ENCODE data around the gene ZNF324.
"Not testable (repeated sequence)": the region's sequence is repeated elsewhere in the genome, so short reads cannot be mapped to it uniquely, and the experiment has no call there.

ZNF324 gene

DNA sequence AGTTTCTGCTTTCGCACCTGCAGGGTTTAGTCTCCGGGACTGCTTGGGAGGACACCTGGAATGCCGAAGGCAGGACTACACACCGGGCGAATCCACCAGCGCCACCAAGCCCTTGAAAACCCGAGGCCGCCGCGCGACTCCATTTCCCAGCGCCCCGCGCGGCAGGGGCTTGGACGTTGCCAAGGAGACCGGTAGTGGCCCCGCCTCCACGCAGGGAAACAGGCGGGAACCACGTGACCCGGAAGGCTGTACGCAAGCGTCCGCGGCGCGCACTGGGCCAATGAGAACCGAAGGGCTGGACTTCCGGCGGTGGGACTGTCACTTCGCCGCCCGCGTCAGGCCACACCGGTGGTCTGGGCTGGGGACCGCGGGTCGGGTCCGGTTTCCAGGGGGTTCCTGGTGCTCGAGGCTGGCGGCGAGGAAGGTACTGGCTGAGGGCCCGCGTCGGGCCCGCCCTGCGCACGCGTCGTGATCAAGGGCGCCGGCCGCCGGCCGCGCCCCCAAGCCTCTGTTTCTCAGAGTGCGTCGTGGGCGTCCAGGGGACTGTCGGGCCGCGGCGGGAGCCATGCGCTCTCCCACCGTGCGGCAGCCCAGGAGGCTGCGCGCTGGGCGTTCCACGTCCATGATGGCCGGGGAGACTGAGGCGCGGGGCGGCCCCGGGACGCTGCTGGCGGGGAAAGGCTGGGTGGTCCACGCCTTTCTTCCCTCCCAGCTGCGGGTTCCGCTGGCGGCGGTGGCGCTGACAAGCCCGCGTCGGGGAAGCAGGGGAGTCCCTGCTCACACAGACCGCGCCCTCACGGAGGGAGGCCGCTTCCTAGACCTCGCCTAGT, at the start of gene ZNF324:
Gene ZNF324 (plus strand): TSS at position 321 of the 830 bp plus-strand sequence. CDS start 2,106 bp downstream, outside the sequence.
- peak; percentile 98 for DNase-seq

DNA sequence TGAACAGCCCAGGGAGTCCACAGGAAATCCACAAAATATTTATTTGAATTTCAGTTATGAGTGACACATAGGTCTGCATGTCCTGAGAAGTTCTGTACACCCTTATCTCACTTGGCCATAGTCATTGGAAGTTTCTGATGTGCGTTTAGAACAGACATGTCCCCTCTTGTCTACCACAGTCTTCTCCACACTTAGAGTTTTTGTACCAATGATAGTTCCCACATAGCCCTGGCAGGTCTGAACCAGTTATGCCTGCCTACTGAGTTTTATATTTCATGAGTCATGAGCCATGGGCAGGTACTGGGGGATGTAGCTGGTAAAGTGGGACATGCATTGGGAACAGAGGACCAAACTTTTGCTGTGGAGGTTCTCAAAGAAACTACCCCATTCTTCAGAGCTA, 38.3 kb upstream of the ZNF324 start:
- no peak for DNase-seq

DNA sequence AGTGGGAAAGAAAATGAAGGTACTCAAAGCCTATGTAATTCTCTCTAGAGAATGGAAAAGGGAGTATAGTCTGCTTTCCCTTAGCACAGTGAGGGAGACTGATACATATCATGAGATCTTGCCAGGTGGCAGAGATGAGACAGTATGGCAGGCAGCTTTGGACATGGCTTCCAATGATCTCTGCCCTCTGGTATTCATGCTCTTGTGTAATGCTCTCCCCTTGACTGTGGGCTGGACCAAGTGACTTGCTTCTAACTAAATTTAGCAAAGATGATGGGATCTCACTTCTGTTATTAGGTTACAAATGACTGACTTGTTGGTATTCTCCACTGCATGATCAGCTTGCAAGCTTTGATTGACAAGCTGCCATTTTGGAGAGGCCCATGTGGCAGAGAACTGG, 37.1 kb upstream of the ZNF324 start:
- DNase-seq, result no peak

DNA sequence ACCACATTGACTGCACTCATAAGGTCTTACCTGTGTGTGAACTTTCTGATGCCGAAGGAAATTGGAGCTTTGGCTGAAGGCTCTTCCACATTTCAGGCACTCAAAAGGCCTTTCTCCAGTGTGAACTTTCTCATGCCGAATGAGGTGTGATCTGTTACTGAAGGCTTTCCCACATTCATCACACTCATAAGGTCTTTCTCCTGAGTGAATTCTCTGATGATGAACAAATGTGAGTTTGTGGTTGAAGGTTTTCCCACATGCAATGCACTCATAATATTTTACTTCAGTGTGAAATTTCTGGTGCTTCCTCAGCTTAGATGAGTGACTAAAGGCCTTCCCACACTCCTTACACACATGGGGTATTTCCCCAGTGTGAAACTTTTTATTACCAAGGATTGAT, 32.7 kb upstream of the ZNF324 start:
- DNase-seq, result no peak

DNA sequence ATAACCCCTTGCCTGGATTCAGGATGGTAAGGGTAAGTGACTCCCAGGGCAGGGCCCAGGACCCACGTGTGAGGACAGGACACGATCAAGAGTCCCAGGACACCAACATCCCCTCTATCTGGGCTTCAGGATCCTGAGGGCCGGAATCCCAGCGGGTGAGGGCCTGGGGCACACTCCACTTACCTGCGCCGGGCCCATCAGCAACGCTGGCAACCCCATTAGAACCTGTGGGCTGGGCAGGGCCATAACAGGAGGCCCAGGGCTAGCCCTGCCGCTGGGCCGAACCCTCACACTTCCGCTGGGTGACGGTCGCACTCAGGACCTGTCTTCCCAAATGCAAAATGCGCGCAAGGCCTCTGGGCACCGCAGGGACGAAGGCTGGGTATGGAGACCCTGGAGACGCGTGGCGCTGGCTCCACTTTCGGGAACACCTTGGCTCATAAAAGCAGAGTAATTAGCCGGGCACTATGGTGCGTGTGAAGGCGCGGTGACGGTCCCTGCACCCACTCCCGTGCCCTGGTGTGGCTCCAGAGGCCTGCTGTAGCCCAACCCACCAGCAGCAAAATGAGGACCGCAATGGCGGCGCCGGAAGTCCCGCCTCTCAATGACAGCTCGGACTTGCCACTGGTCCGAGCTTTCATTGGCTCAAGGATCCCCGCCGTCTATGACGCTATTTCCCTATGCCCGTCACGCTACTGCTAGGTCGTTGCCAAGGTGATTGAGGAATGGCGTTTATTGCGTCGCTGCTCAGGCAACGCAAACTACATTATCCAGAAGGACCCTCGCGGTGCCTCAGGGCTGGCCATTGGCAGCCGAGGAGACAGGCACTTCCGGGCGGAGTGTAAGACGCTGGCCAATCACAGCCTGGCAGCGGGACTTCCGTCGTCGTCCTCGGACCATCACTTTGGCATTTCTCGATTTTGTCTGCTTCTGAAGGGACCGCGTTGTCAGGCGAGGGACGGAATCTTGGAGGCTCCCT, 27.0 kb upstream of the ZNF324 start, which contains the start of gene ZNF132:
Gene ZNF132 (minus strand): TSS at position 578 of the 979 bp plus-strand sequence. CDS start 332 bp downstream, at position 246.
- DNase-seq, result peak; percentile 99

DNA sequence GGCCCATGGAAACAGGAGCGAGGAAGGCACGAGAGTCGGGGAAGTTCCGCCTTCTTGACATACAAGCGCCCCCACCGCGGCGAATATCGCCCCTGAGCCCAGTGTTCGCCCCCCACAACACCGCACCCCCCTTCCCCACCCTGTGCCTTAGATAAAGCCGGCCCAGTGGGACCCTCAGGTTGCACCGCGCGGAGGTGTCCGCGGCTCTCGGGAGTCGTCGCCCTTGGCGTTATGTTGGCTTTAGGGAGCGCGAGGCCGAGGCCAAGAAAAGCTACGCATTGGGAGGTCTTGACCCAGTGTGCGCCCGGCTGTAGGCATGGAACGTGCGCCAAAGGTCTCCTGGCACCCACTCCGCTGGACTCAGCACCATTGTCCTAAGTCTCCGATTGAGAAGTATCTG, 26.3 kb upstream of the ZNF324 start:
- no peak for DNase-seq

DNA sequence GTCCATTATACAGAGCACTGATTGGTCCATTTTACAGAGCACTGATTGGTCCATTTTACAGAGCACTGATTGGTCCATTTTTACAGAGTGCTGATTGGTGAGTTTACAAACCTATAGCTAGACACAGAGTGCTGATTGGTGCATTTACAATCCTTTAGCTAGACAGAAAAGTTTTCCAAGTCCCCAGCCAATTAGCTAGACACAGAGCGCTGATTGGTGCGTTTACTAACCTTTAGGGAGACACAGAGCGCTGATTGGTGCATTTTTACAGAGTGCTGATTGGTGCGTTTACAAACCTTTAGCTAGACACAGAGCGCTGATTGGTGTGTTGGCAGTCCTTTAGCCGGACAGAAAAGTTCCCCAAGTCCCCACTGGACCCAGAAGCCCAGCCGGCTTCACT, 23.9 kb upstream of the ZNF324 start:
- not testable (repeated sequence) for DNase-seq

DNA sequence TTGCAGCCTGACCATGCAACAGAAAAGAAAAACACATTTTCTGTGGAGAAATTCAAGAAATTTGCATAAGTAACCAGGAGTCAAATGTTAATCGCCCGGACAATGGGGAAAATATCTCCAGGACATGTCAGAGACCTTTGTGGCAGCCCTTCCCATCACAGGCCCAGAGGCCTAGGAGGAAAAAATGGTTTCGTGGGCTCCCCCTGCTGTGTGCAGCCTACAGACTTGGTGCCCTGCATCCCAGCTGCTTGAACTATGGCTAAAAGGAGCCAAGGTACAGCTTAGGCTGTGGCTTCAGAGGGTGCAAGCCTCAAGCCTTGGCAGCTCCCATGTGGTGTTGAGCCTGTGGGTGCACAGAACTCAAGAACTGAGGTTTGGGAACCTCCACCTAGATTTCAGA, 18.0 kb upstream of the ZNF324 start:
- DNase-seq, result not testable (repeated sequence)

DNA sequence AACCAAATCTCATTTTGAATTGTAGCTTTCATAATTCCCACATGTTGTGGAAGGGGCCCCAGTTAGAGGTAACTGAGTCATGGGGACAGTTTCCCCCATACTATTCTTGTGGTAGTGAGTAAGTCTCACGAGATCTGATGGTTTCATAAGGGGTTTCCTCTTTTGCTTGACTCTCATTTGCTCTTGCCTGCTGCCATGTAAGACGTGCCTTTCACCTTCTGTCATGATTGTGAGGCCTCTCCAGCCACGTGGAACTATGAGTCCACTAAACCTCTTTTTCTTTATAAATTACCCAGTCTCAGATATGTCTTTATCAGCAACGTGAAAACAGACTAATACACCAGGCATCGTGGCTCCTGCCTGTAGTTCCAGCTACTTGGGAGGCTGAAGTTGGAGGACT, 16.9 kb upstream of the ZNF324 start:
- DNase-seq, result not testable (repeated sequence)

DNA sequence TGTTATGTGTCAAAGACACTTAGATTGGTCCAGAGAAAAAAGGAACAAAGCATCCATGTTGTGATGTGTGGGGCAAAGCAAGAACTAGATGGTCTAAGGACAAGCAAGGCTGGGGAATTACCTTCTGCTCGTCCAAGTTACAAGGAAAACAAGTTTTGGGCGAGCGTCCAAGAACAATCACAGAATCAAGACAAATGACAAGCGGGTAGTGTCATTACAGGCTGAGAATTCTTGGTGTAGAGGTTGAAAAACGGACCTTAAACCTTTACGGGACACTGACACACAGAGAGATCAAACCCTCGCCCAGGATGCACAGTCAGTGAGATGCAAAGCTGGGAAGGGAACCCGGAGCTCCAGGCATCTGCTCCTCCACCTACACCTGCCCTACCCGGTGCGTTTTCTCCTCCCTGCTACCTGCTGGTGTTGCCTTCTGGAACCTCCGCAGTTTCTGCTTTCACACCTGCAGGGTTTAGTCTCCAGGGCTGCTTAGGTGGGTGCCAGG, 16.0 kb upstream of the ZNF324 start:
- no peak for DNase-seq

DNA sequence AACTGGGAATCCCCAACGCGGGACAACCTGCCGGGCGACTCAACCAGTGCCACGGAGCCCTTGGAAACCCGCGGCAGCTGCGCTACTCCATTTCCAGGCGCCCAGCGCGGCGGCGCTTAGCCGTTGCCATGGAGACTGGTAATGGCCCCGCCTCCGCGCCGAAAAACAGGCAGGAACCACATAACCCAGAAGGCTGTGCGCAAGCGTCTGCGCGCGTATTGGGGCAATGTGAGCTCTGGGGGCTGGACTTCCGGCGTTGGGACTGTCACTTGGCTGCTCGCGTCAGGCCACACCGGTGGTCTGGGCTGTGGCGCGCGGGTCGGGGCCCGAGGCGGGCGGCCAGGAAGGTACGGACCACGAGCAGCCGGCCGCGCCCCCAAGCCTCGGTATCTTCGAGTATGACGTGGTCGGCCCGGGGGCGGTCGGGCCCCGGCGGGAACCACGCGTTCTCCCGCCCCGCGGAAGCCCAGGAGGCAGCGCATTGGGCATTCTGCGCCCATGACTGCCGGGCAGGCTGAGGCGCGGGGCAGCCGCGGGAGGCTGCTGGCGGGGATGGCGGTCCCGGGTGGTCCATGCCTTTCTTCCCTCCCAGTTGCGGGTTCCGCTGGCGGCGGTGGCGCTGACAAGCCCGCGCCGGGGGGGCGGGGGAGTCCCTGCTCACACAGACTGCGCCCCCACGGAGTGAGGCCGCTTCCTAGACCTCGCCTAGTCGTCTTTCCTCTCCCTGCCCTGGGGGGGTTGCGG, 15.3 kb upstream of the ZNF324 start, which contains the start of gene ZNF324B:
Gene ZNF324B (plus strand): TSS at position 265 of the 744 bp plus-strand sequence. CDS start 2,080 bp downstream, outside the sequence.
- DNase-seq, result peak; percentile 97

DNA sequence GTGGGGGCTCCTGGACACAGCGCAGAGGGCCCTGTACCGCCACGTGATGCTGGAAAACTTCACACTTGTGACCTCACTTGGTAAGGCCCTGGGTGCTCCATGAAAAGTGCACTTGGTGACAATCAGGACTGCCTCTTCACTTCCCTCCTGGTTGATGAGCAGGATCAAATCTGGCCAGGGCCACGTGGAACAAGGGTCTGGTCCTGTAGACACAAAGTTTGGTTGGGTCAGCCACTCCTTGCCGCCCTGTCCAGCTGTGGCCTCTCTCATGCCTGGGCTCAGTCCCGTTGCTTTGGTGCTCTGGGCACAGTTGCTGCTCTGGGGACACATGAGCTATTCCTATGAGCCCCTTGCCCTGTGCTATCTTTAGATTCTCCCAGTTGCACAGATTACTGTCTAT, 13.1 kb upstream of the ZNF324 start:
- DNase-seq, result no peak

DNA sequence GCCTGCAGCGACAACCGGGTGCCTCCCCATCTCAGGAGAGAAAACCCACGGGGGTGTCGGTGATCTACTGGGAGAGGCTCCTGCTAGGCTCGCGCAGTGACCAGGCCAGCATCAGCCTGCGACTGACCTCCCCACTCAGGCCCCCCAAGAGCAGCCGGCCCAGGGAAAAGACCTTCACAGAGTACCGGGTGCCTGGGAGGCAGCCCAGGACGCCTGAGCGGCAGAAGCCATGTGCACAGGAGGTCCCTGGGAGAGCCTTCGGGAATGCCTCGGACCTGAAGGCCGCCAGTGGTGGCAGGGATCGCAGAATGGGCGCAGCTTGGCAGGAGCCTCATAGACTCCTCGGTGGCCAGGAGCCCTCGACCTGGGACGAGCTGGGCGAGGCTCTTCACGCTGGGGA, 11.6 kb upstream of the ZNF324 start:
- DNase-seq, result no peak

DNA sequence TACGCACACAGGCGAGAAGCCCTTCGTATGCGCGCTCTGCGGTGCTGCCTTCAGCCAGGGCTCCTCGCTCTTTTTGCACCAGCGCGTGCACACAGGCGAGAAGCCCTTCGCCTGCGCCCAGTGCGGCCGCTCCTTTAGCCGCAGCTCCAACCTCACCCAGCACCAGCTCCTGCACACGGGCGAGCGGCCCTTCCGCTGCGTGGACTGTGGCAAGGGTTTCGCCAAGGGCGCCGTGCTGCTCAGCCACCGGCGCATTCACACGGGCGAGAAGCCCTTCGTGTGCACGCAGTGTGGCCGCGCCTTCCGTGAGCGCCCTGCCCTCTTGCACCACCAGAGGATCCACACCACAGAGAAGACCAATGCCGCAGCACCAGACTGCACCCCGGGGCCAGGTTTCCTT, 10.8 kb upstream of the ZNF324 start:
- no peak for DNase-seq

DNA sequence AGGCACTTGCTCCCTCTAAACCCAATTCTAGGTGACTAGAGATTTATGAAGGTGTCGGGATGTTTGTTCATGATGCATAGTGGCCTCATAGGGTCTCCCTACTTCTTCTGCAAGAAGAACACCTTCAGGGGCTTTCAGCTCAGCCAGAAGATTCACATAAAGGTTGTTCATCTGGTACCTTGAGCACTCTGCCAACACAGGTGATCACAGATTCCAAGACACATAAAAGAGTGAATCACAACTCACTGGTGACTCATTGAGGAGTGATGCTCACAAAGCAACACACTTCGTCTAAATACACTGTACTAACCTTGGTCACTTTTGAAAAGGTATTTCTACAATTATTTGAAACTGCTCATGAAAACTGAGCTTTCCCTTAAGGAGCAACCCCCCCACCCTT, 6.8 kb upstream of the ZNF324 start:
- DNase-seq, result no peak

DNA sequence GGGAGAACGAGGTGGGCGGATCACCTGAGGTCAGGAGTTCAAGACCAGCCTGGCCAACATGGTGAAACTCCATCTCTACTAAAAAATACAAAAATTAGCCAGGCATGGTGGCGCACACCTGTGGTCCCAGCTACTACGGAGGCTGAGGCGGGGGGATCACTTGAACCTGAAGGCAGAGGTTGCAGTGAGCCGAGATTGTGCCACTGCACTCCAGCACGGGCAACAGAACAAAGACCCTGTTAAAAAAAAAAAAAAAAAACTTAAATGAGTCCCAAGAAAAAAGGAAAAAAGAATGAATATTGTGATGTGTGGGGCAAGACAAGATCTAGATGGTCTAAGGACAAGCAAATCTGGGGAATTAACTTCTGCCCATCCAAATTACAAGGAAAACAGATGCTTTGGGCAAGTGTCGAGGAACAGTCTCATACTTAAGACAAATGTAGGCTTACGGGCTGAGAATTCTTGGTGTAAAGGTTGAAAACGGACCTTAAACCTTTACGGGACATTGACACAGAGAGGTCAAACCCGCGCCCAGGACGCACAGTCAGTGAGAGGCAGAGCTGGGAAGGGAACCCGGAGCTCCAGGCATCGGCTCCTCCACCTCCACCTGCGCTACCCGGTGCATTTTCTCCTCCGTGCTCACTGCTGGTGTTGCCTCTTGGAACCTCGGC, 656 bp upstream of the ZNF324 start:
- DNase-seq, result peak; percentile 15

DNA sequence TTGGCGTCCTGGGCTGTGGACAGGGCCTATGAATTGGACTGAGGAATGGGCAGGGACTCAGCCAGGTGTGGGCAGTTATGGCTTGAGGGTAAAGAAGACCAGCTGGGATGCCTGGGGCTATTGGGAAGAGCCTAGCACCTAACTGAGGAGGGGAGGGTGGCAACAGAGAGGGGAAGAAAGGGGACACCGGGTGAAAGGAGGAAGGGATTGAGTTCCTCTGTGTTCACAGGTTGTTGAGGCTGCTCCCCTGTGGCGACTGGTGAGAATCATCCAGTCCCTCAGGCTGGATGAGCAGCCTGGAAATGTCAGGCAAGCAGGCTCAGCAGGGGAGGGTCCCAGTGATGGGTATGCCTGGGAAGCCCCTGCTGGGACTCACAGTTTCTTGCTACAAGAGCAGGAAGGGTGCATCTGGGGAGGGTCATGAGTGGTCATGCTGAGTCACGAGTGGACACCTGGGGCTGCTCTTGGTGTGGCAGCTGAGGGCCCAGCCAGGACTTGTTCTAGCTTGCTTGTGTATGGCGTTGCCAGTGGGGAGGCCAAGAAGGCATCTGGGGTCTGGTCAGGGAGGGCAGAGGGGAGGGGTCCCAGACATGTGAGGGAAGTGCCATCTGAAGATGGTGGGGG, 1.4 kb downstream of the ZNF324 start:
- DNase-seq, result no peak

DNA sequence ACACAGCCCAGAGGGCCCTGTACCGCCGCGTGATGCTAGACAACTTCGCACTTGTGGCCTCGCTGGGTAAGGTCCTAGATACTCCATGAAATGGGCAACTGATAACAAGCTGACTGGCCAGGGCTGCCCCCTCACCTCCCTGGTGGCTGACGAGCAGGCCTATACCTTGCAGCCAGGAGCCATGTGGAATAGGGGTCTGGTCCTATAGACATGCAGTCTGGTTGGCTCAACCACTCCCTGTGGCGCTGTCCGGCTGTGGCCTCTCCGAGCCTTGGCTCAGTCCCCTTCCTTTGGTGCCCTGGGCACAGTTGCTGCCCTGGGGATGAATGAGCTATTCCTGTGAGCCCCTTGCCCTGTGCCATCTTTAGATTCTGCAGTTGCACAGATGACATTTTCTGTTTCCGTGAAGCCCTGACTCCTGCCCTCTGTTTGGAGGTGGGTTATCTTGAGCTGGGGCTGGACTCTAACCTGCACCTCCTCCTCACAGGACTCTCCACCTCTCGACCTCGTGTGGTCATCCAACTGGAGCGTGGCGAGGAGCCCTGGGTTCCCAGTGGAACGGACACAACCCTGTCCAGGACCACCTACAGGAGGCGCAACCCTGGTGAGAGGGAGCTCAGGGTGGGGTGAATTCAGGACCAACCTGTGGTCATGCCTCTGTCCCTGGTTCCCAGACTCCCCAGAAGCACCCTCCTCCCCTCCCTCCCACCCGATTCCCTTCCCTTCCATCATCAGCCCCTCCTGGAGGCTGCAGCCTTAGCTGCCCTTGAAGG, 2.5 kb downstream of the ZNF324 start:
- no peak for DNase-seq

DNA sequence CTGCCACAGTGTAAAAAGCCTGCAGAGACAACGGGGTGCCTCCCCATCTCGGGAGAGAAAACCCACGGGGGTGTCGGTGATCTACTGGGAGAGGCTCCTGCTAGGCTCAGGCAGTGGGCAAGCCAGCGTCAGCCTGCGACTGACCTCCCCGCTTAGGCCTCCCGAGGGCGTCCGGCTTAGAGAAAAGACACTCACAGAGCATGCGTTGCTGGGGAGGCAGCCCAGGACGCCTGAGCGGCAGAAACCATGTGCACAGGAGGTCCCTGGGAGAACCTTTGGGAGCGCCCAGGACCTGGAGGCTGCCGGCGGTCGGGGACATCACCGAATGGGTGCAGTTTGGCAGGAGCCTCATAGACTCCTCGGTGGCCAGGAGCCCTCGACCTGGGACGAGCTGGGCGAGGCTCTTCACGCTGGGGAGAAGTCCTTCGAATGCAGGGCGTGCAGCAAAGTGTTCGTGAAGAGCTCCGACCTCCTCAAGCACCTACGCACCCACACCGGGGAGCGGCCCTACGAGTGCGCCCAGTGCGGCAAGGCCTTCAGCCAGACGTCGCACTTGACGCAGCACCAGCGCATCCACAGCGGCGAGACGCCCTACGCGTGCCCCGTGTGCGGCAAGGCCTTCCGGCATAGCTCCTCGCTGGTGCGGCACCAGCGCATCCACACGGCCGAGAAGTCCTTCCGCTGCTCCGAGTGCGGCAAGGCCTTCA, 4.1 kb downstream of the ZNF324 start:
- not testable (repeated sequence) for DNase-seq

DNA sequence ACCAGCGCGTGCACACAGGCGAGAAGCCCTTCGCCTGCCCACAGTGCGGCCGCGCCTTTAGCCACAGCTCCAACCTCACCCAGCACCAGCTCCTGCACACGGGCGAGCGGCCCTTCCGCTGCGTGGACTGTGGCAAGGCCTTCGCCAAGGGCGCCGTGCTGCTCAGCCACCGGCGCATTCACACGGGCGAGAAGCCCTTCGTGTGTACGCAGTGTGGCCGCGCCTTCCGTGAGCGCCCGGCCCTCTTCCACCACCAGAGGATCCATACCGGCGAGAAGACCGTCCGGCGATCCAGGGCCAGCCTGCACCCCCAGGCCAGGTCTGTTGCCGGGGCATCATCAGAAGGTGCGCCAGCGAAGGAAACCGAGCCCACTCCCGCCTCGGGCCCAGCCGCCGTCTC, 4.9 kb downstream of the ZNF324 start:
- no peak for DNase-seq

All from NCI-H226 (cell line).